GM12878 (cell line): ENCODE measurements around the gene IZUMO1.

Experiments used
- CREM ChIP-seq: IDR thresholded peaks from 2 replicates; pipeline ENCODE4 v1.6.1; 2014; ENCODE audit warnings: antibody characterized with exemption, low read depth
- EZH2 ChIP-seq: IDR thresholded peaks from 2 replicates; pipeline ENCODE4 v1.6.1; 2012; ENCODE audit warnings: low read depth, mild to moderate bottlenecking, control low read depth, inconsistent platforms, low read length, borderline replicate concordance; ENCODE audit not compliant: control insufficient read depth
- NBN ChIP-seq: fragments of 450-650 bp; IDR thresholded peaks from 2 replicates; pipeline ENCODE4 v1.6.1; 2016
- NFXL1 ChIP-seq: fragments of 450-650 bp; IDR thresholded peaks from 2 replicates; pipeline ENCODE4 v1.6.1; 2017; ENCODE audit warnings: antibody characterized with exemption, mild to moderate bottlenecking, borderline replicate concordance
- POLR2A ChIP-seq: IDR thresholded peaks from 2 replicates; pipeline ENCODE4 v1.6.1; 2011; ENCODE audit warnings: low read depth, mild to moderate bottlenecking, low read length
- POLR2AphosphoS5 ChIP-seq: IDR thresholded peaks from 2 replicates; pipeline ENCODE4 v1.6.1; 2011; ENCODE audit warnings: mild to moderate bottlenecking, low read length, inconsistent platforms
- YY1 ChIP-seq: IDR thresholded peaks from 2 replicates; pipeline ENCODE4 v1.6.1; 2011; ENCODE audit warnings: low read depth, mild to moderate bottlenecking, low read length
- TF ChIP-seq, protein P1 (sequence below), 3 experiments: IDR thresholded peaks in 2 of 3; conservative IDR thresholded peaks in 1 of 3; 2 replicates each; pipeline ENCODE4 v1.5.1; 2011; ENCODE audit warnings: low read depth in 3 of 3, low read length in 3 of 3, mild to moderate bottlenecking in 3 of 3, control low read depth in 2 of 3, moderate library complexity in 2 of 3, inconsistent platforms in 1 of 3, mixed read lengths in 1 of 3; ENCODE audit not compliant: control insufficient read depth in 2 of 3, insufficient read depth in 1 of 3; ENCODE audit errors: extremely low read depth in 1 of 3

DNA sequence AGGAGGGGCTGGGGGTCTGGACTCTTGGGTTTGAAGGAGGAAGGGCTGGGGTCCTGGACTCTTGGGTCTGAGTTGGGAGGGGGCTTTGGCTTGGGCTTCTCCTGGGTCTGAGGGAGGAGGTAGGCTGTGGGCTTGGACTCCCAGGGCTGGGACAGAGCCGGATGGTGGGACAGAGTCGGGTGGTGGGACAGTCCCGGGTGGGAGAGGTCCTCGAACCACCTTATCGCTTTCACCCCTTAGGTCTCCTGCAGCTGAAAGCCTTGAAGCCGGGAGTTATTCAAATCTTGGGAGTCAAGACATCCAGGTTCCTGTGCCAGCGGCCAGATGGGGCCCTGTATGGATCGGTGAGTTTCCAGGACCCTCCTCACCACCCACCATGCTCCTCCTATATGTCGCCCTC is 10.0 kb upstream of the IZUMO1 start:
- TF ChIP-seq, protein P1, sequence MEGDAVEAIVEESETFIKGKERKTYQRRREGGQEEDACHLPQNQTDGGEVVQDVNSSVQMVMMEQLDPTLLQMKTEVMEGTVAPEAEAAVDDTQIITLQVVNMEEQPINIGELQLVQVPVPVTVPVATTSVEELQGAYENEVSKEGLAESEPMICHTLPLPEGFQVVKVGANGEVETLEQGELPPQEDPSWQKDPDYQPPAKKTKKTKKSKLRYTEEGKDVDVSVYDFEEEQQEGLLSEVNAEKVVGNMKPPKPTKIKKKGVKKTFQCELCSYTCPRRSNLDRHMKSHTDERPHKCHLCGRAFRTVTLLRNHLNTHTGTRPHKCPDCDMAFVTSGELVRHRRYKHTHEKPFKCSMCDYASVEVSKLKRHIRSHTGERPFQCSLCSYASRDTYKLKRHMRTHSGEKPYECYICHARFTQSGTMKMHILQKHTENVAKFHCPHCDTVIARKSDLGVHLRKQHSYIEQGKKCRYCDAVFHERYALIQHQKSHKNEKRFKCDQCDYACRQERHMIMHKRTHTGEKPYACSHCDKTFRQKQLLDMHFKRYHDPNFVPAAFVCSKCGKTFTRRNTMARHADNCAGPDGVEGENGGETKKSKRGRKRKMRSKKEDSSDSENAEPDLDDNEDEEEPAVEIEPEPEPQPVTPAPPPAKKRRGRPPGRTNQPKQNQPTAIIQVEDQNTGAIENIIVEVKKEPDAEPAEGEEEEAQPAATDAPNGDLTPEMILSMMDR (IDR thresholded peaks at IDR 0.05 in 2 of 3, conservative IDR thresholded peaks at IDR 0.05 in 1 of 3; ENCODE audit: control insufficient read depth in 2 of 3, extremely low read depth in 1 of 3, insufficient read depth in 1 of 3, low read depth in 3 of 3, low read length in 3 of 3): no peak
- TF ChIP-seq POLR2A: no peak
- TF ChIP-seq POLR2AphosphoS5: no peak
- no peak for TF ChIP-seq YY1
- no peak for TF ChIP-seq NFXL1
- TF ChIP-seq NBN: no peak
- no peak for TF ChIP-seq EZH2
- no peak for TF ChIP-seq CREM
